ENCODE measurements around the gene PLXDC2. TPM values are rescaled to one million over a fixed set of nuclear protein-coding genes. Genes with fewer than 3 reads are reported as not detected.
"Not testable (repeated sequence)": the region's sequence is repeated elsewhere in the genome, so short reads cannot be mapped to it uniquely, and the experiment has no call there.

Gene PLXDC2
- total RNA-seq = 100 to 1,000 TPM in 1 of 8 experiments, 10 to 100 TPM in 2, 1 to 10 TPM in 5; 3.7 to 129 (median 7.6) TPM

GRCh38 chr10:19816411-19817230 lies at the start of gene PLXDC2:
TSS of gene PLXDC2 (plus strand) at chr10:19816432.
- H3K4me1 ChIP-seq (replicated peaks in 1 of 2) = peaks cover 0 to 9% of the 10 kb centered on the region in 2 donors
- H3K4me3 ChIP-seq = peak within 1 kb of the TSS; percentile 53 to 96 (median 67)
- in situ Hi-C loops (cut with MboI; ENCODE audit: low pct_unique_long_range_greater_than_20kb in 2 of 9, low sequenced_read_pairs in 9 of 9, unreplicated experiment in 9 of 9) = loop anchor here in 4 of 9 experiments (25.0 kb wide), 3 partner anchors 946 to 1129 kb away; no protein-coding TSS in a partner anchor
- 0 to 10% (median 1%) methylated on average over 2 to 24 of the region's 65 CpGs; no CpG with 5 or more reads in 1 of the 10 experiments for WGBS, 10 experiments
- peak; percentile 31 to 50 (median 44) for ATAC-seq (replicated peaks in 6 of 8)
- peak within 1 kb of the TSS; percentile 11 to 67 for H3K27ac ChIP-seq

GRCh38 chr10:19767876-19768275 lies 48.4 kb upstream of the PLXDC2 start:
- in situ Hi-C loops (cut with MboI; ENCODE audit: low pct_unique_long_range_greater_than_20kb in 2 of 9, low sequenced_read_pairs in 9 of 9, unreplicated experiment in 9 of 9) = no loop called here
- Histone ChIP-seq H3K4me1 (replicated peaks in 1 of 2) (no peaks in the 10 kb centered on the region), H3K27ac (no peak overlapping the region), H3K4me3 (no peak overlapping the region)
- no peak for ATAC-seq (replicated peaks in 6 of 8)
- WGBS, 10 experiments = 0 to 88% (median 56%) methylated on average over 1 to 6 of the region's 7 CpGs; no CpG with 5 or more reads in 2 of the 10 experiments

- H3K4me1 ChIP-seq (replicated peaks in 1 of 2); ATAC-seq (replicated peaks in 6 of 8); H3K4me3 ChIP-seq; H3K27ac ChIP-seq; in situ Hi-C loops (cut with MboI; ENCODE audit: low pct_unique_long_range_greater_than_20kb in 2 of 9, low sequenced_read_pairs in 9 of 9, unreplicated experiment in 9 of 9): not testable (repeated sequence)
- 31 to 98% (median 83%) methylated on average over 2 to 3 of the region's 3 CpGs for WGBS, 10 experiments
These were observed 46.4 kb upstream of the PLXDC2 start for GRCh38 chr10:19769826-19770225.

GRCh38 chr10:19772972-19773371 lies 43.3 kb upstream of the PLXDC2 start:
- no peak overlapping the region for H3K27ac ChIP-seq
- H3K4me1 ChIP-seq (replicated peaks in 1 of 2) = no peaks in the 10 kb centered on the region
- H3K4me3 ChIP-seq = no peak overlapping the region
- 0 to 100% (median 77%) methylated on average over 1 to 2 of the region's 2 CpGs; no CpG with 5 or more reads in 2 of the 10 experiments for WGBS, 10 experiments
- ATAC-seq (replicated peaks in 6 of 8) = peak in 3 of 8 experiments; percentile 50 to 96 (median 92)
- in situ Hi-C loops (cut with MboI; ENCODE audit: low pct_unique_long_range_greater_than_20kb in 2 of 9, low sequenced_read_pairs in 9 of 9, unreplicated experiment in 9 of 9) = no loop called here

- in situ Hi-C loops (cut with MboI; ENCODE audit: low pct_unique_long_range_greater_than_20kb in 2 of 9, low sequenced_read_pairs in 9 of 9, unreplicated experiment in 9 of 9) = no loop called here
- 6 to 92% (median 73%) methylated on average over 1 to 2 of the region's 2 CpGs; no CpG with 5 or more reads in 2 of the 10 experiments for WGBS, 10 experiments
- H3K4me1 ChIP-seq (replicated peaks in 1 of 2) = no peaks in the 10 kb centered on the region
- no peak overlapping the region for H3K27ac ChIP-seq
- no peak for ATAC-seq (replicated peaks in 6 of 8)
- H3K4me3 ChIP-seq = no peak overlapping the region
These were observed 40.9 kb upstream of the PLXDC2 start for GRCh38 chr10:19775296-19775695.

GRCh38 chr10:19777806-19778205 lies 38.4 kb upstream of the PLXDC2 start:
- H3K27ac ChIP-seq = no peak overlapping the region
- 8 to 80% (median 53%) methylated on average over 1 to 2 of the region's 2 CpGs; no CpG with 5 or more reads in 1 of the 10 experiments for WGBS, 10 experiments
- no peak overlapping the region for H3K4me3 ChIP-seq
- H3K4me1 ChIP-seq (replicated peaks in 1 of 2) = no peaks in the 10 kb centered on the region
- no peak for ATAC-seq (replicated peaks in 6 of 8)
- in situ Hi-C loops (cut with MboI; ENCODE audit: low pct_unique_long_range_greater_than_20kb in 2 of 9, low sequenced_read_pairs in 9 of 9, unreplicated experiment in 9 of 9) = no loop called here

GRCh38 chr10:19778996-19779395 lies 37.2 kb upstream of the PLXDC2 start:
- 0 to 100% (median 60%) methylated on average over 1 to 2 of the region's 2 CpGs; no CpG with 5 or more reads in 1 of the 10 experiments for WGBS, 10 experiments
- Histone ChIP-seq H3K27ac (no peak overlapping the region), H3K4me3 (no peak overlapping the region), H3K4me1 (replicated peaks in 1 of 2) (no peaks in the 10 kb centered on the region)
- ATAC-seq (replicated peaks in 6 of 8) = no peak
- in situ Hi-C loops (cut with MboI; ENCODE audit: low pct_unique_long_range_greater_than_20kb in 2 of 9, low sequenced_read_pairs in 9 of 9, unreplicated experiment in 9 of 9) = no loop called here

GRCh38 chr10:19782430-19783089 lies 33.7 kb upstream of the PLXDC2 start:
- in situ Hi-C loops (cut with MboI; ENCODE audit: low pct_unique_long_range_greater_than_20kb in 2 of 9, low sequenced_read_pairs in 9 of 9, unreplicated experiment in 9 of 9) = no loop called here
- peak in 1 of 8 experiments; percentile 69 for ATAC-seq (replicated peaks in 6 of 8)
- Histone ChIP-seq H3K4me1 (replicated peaks in 1 of 2) (no peaks in the 10 kb centered on the region), H3K4me3 (no peak overlapping the region), H3K27ac (no peak overlapping the region)
- WGBS, 10 experiments = 18 to 91% (median 75%) methylated on average over 2 to 6 of the region's 6 CpGs

GRCh38 chr10:19783721-19784120 lies 32.5 kb upstream of the PLXDC2 start:
- WGBS, 10 experiments = 44 to 100% (median 76%) methylated on average over 1 to 4 of the region's 4 CpGs
- in situ Hi-C loops (cut with MboI; ENCODE audit: low pct_unique_long_range_greater_than_20kb in 2 of 9, low sequenced_read_pairs in 9 of 9, unreplicated experiment in 9 of 9) = no loop called here
- Histone ChIP-seq H3K4me1 (replicated peaks in 1 of 2) (no peaks in the 10 kb centered on the region), H3K27ac (no peak overlapping the region), H3K4me3 (no peak overlapping the region)
- ATAC-seq (replicated peaks in 6 of 8) = no peak

- 38 to 97% (median 77%) methylated on average over 1 to 3 of the region's 3 CpGs; no CpG with 5 or more reads in 1 of the 10 experiments for WGBS, 10 experiments
- in situ Hi-C loops (cut with MboI; ENCODE audit: low pct_unique_long_range_greater_than_20kb in 2 of 9, low sequenced_read_pairs in 9 of 9, unreplicated experiment in 9 of 9) = loop anchor here in 1 of 9 experiments (5.0 kb wide), 1 partner anchor 363 kb away; no protein-coding TSS in a partner anchor
- Histone ChIP-seq H3K4me3 (no peak overlapping the region), H3K4me1 (replicated peaks in 1 of 2) (no peaks in the 10 kb centered on the region), H3K27ac (no peak overlapping the region)
- ATAC-seq (replicated peaks in 6 of 8) = no peak
These were observed 30.9 kb upstream of the PLXDC2 start for GRCh38 chr10:19785366-19785765.

- Histone ChIP-seq H3K4me1 (replicated peaks in 1 of 2) (no peaks in the 10 kb centered on the region), H3K27ac (no peak overlapping the region), H3K4me3 (no peak overlapping the region)
- peak in 3 of 8 experiments; percentile 35 to 47 (median 46) for ATAC-seq (replicated peaks in 6 of 8)
- in situ Hi-C loops (cut with MboI; ENCODE audit: low pct_unique_long_range_greater_than_20kb in 2 of 9, low sequenced_read_pairs in 9 of 9, unreplicated experiment in 9 of 9) = loop anchor here in 1 of 9 experiments (5.0 kb wide), 1 partner anchor 366 kb away; no protein-coding TSS in a partner anchor
- WGBS, 10 experiments = 0 to 63% (median 28%) methylated on average over 1 to 3 of the region's 3 CpGs
These were observed 28.1 kb upstream of the PLXDC2 start for GRCh38 chr10:19788075-19788686.

GRCh38 chr10:19788902-19789301 lies 27.3 kb upstream of the PLXDC2 start:
- Histone ChIP-seq H3K27ac (no peak overlapping the region), H3K4me3 (no peak overlapping the region), H3K4me1 (replicated peaks in 1 of 2) (no peaks in the 10 kb centered on the region)
- 39 to 92% (median 77%) methylated on average over 1 to 2 of the region's 2 CpGs for WGBS, 10 experiments
- no peak for ATAC-seq (replicated peaks in 6 of 8)
- in situ Hi-C loops (cut with MboI; ENCODE audit: low pct_unique_long_range_greater_than_20kb in 2 of 9, low sequenced_read_pairs in 9 of 9, unreplicated experiment in 9 of 9) = loop anchor here in 1 of 9 experiments (5.0 kb wide), 1 partner anchor 367 kb away; no protein-coding TSS in a partner anchor
